ENCODE measurements around the gene CASP3.

- TF ChIP-seq POLR2A (IDR thresholded peaks at IDR 0.05) = no peak
- TF ChIP-seq, protein P1, sequence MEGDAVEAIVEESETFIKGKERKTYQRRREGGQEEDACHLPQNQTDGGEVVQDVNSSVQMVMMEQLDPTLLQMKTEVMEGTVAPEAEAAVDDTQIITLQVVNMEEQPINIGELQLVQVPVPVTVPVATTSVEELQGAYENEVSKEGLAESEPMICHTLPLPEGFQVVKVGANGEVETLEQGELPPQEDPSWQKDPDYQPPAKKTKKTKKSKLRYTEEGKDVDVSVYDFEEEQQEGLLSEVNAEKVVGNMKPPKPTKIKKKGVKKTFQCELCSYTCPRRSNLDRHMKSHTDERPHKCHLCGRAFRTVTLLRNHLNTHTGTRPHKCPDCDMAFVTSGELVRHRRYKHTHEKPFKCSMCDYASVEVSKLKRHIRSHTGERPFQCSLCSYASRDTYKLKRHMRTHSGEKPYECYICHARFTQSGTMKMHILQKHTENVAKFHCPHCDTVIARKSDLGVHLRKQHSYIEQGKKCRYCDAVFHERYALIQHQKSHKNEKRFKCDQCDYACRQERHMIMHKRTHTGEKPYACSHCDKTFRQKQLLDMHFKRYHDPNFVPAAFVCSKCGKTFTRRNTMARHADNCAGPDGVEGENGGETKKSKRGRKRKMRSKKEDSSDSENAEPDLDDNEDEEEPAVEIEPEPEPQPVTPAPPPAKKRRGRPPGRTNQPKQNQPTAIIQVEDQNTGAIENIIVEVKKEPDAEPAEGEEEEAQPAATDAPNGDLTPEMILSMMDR (IDR thresholded peaks at IDR 0.05) = no peak
Measured at GRCh38 chr4:184655889-184656869, 6.9 kb upstream of the CASP3 start.
